Fibroblast of the aortic adventitia (primary cell): ENCODE data around the gene ATP8B3. TPM values are rescaled to one million over a fixed set of nuclear protein-coding genes. Genes with fewer than 3 reads are reported as not detected.

Experiments
- DNase-seq: peaks from one replicate; pipeline ENCODE4 v3.0.0-alpha.2; 2010; ENCODE audit warnings: low read depth
- H3K4me3 ChIP-seq: 2 replicates; pipeline ENCODE4 v1.5.1; 2011; ENCODE audit warnings: low read depth, mild to moderate bottlenecking, control low read depth, low read length, moderate library complexity
- CTCF ChIP-seq: IDR thresholded peaks from 2 replicates; pipeline ENCODE4 v1.5.1; 2011; ENCODE audit warnings: mild to moderate bottlenecking, low read length, control low read depth, inconsistent platforms; ENCODE audit not compliant: insufficient read depth
- total RNA-seq: library from RNA; depleted of rRNA; stranded (reverse); fragments of >200 nt; gene quantifications from 2 replicates; pipeline ENCODE4 v1.2.3, GENCODE V29; 2012; ENCODE audit warnings: low replicate concordance

ATP8B3 gene
- total RNA-seq, 1 donor, result 3.3 TPM

GRCh38 chr19:1808395-1808731 lies 3.7 kb downstream of the ATP8B3 start:
- DNase-seq, result no peak
- TF ChIP-seq CTCF, result no peak
- H3K4me3 ChIP-seq, result no peak overlapping the region

- H3K4me3 ChIP-seq, result no peak overlapping the region
- DNase-seq, result no peak
- no peak for TF ChIP-seq CTCF
Measured at GRCh38 chr19:1807695-1808394, 4.2 kb downstream of the ATP8B3 start.

GRCh38 chr19:1807030-1807694 lies 4.9 kb downstream of the ATP8B3 start:
- TF ChIP-seq CTCF, result no peak
- no peak overlapping the region for H3K4me3 ChIP-seq
- no peak for DNase-seq

GRCh38 chr19:1806184-1807029 lies 5.7 kb downstream of the ATP8B3 start:
- no peak overlapping the region for H3K4me3 ChIP-seq
- TF ChIP-seq CTCF, result no peak
- no peak for DNase-seq

GRCh38 chr19:1805401-1806183 lies 6.5 kb downstream of the ATP8B3 start:
- TF ChIP-seq CTCF, result no peak
- H3K4me3 ChIP-seq, result no peak overlapping the region
- DNase-seq, result no peak

- no peak for DNase-seq
- no peak overlapping the region for H3K4me3 ChIP-seq
- TF ChIP-seq CTCF, result no peak
Measured at GRCh38 chr19:1804858-1805257, 7.2 kb downstream of the ATP8B3 start.
